Measurements from ENCODE around the gene CLASP1. TPM values are rescaled to one million over a fixed set of nuclear protein-coding genes. Genes with fewer than 3 reads are reported as not detected.
"Not testable (repeated sequence)": the region's sequence is repeated elsewhere in the genome, so short reads cannot be mapped to it uniquely, and the experiment has no call there.

CLASP1 gene
- total and polyA plus RNA-seq, 2 of the 8 experiments (the other 6 are each of a cell fraction or from before 2014, with no cell fraction given), result 7.3 to 53.9 TPM

GRCh38 chr2:121297866-121298265, 351.4 kb downstream of the CLASP1 start:
- CTCF ChIA-PET (ENCODE audit: partially characterized antibody), result interaction anchor here (0.9 to 3.9 kb wide), 28 partner anchors 11 to 340 kb away, joined by 3 to 38 read pairs (median 4); partner anchors contain the start of gene TFCP2L1
- not testable (repeated sequence) for H3K23ac ChIP-seq (ENCODE audit: insufficient read length); DNase-seq (ENCODE audit: low read depth in 1 of 2, low spot score in 2 of 2); H3K9me3 ChIP-seq (ENCODE audit: insufficient read depth in 2 of 2, low read depth in 1 of 2, low read length in 1 of 2); H2BK5ac ChIP-seq (ENCODE audit: low read depth, low read length); H3K4me3 ChIP-seq (ENCODE audit: extremely low read depth in 1 of 4, insufficient read depth in 2 of 4, low read depth in 3 of 4, low read length in 4 of 4); H3K36me3 ChIP-seq (ENCODE audit: control insufficient read depth in 2 of 4, insufficient read depth in 4 of 4, low read length in 3 of 4); H3K14ac ChIP-seq (ENCODE audit: insufficient read length); H3K79me2 ChIP-seq (ENCODE audit: control insufficient read depth in 1 of 2, insufficient read depth in 2 of 2, low read length in 2 of 2); H2BK12ac ChIP-seq (ENCODE audit: low read depth, low read length); H2AK5ac ChIP-seq (ENCODE audit: low read depth, low read length); H3K27me3 ChIP-seq (replicated peaks in 1 of 4; ENCODE audit: control insufficient read depth in 3 of 4, extremely low read depth in 1 of 4, insufficient read depth in 3 of 4, low read length in 3 of 4); H2AFZ ChIP-seq (ENCODE audit: low read length); H3K4ac ChIP-seq (replicated peaks; ENCODE audit: insufficient read length, low read depth, low read length); H2BK120ac ChIP-seq (replicated peaks; ENCODE audit: low read depth, low read length); H4K8ac ChIP-seq (ENCODE audit: extremely low read depth, insufficient read depth, low read length); H3K9ac ChIP-seq (replicated peaks in 1 of 4; ENCODE audit: extremely low read depth in 1 of 4, low read depth in 3 of 4, low read length in 3 of 4); H4K20me1 ChIP-seq (replicated peaks in 1 of 2; ENCODE audit: control insufficient read depth in 1 of 2, insufficient read depth in 2 of 2, low read length in 2 of 2); H3K23me2 ChIP-seq (ENCODE audit: low read depth, low read length); H2BK15ac ChIP-seq (ENCODE audit: low read length); H3K18ac ChIP-seq (ENCODE audit: extremely low read depth, low read length); H4K91ac ChIP-seq (replicated peaks; ENCODE audit: insufficient read length, low read length); H3K4me1 ChIP-seq (replicated peaks in 1 of 4; ENCODE audit: control insufficient read depth in 3 of 4, insufficient read depth in 4 of 4, low read length in 3 of 4); H3K4me2 ChIP-seq (ENCODE audit: insufficient read depth in 1 of 2, low read depth in 2 of 2, low read length in 2 of 2); H2BK20ac ChIP-seq (ENCODE audit: low read length); H3K56ac ChIP-seq (replicated peaks; ENCODE audit: insufficient read length, low read depth, low read length); H4K5ac ChIP-seq (ENCODE audit: insufficient read length, low read depth, low read length); FAIRE-seq; H3K27ac ChIP-seq (ENCODE audit: low read depth, low read length); H3K79me1 ChIP-seq (ENCODE audit: low read depth, low read length)
- 83% methylated on average over 5 of the region's 5 CpGs; no CpG with 5 or more reads in 1 of the 2 experiments for WGBS, 2 experiments (ENCODE audit: extremely low coverage in 1 of 2, insufficient coverage in 1 of 2, insufficient read length in 1 of 2, insufficient replicate concordance in 2 of 2, low coverage in 1 of 2, low lambda C conversion rate in 2 of 2, missing lambda C conversion rate in 1 of 2)
- POLR2A ChIA-PET (ENCODE audit: partially characterized antibody), result interaction anchor here (1.5 kb wide), 1 partner anchor 233 kb away, joined by 3 read pairs; the partner anchor contains the start of gene RNU4ATAC

Measured in H1 (cell line).